Measurements from ENCODE around the gene ACER1.

Gene ACER1

DNA sequence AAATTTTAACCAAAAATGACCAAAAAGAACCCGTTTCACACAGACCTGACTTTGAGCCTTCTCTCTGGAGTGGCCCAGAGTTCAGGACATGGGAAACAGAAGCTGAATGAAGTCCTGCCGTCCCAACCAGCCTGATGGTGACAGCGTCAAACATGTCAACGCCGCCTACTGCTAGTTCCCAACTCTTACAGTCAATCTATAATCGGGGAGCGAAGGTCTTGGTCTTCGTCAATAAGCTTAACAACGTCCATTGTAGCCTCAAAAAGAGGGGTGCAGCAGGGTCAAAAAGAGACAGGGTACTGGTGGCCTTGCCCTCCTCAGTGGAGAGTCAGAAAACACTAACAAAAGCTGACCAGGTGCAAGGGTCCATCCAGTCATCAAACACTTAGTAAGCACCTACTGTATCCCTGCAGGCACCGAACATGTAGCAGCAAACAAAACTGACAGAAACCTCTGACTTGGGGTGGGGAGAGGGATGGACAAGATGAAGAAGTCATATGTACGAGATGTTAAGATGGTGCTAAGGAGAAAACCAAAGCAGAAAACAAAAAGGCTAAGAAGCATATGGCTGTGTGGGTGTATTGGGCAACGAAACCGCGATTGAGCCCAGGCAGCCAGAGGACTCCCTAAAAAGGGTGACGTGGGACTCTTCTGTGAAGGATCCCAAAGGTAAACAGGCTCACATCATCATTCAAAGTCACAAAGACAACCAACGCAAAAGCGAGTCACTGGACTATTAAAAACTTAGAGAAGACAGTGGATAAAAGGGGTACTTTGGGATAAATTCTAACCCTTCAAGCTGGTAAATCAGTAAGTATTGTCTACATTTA, 65.6 kb downstream of the ACER1 start:
- DNase-seq (ENCODE audit: low read depth) = no peak

DNA sequence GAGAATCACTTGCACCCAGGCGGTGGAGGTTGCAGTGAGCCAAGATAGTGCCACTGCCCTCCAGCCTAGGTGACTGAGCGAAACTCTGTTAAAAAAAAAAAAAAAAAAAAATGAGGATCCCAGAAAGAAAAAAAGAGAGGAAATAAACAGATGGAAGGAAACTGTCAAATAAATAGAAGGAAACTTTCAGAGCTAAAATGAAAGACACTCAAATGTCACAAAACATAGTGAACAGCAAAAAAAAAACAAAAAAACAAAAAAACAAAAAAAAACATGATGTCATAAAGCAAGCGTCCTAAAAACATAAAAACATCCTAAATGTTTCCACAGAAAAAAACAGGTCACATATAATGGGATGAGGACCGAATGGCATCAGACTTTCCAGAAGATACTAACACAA, 68.6 kb downstream of the ACER1 start:
- DNase-seq (ENCODE audit: low read depth) = no peak

DNA sequence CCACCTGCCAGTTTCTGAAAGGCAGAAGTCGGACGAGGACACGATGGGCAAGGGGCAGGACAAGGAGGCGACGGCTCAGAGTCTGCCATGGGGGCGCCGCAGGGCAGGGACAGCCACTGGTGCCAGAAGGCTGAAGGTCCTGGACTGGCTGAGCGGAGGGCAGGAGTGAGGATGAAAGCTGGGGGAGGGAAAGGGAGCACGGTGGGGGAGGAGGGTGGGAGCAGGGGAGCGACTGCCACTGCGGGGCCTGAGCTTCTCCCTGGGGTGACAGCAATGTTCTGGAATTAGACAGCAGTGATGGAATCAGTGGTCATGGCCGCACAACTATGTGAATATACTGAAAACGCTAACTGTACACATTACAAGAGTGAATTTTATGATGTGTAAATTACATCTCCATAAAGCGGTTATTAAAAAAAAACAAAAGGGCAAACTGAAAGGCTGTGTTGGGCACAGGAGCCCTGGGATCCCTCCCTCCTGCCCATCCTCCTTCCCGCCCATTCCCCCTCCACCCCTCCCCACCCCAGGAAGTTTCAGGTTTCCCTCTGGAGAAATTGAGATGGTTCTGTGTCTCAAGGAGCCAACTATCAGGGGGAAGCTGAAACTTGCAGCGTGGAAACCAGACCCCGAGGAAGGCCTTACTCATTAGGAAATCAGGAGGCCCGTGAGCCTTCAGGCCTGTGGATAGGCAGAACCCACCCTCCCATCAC, 69.5 kb downstream of the ACER1 start:
- peak; percentile 35 for DNase-seq (ENCODE audit: low read depth)

DNA sequence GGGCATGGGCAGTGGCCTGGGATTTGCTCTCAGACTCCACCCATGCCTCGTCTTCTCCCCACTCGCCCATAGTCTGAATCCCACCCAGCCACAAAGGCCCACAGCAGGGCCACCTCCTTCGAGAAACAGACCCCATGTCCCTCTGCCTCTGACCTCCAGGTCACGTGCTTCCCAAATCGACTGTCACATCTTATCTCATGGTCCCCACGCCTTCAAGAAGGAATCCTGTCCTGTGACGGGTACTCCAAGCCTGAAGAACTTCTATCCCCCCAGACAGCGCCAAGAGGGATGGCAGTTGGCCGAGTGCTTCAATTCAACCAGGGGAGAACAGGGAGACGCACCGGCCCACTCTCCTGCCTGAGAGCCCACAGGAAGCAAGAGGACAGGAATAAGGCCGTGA, 70.1 kb downstream of the ACER1 start:
- no peak for DNase-seq (ENCODE audit: low read depth)

DNA sequence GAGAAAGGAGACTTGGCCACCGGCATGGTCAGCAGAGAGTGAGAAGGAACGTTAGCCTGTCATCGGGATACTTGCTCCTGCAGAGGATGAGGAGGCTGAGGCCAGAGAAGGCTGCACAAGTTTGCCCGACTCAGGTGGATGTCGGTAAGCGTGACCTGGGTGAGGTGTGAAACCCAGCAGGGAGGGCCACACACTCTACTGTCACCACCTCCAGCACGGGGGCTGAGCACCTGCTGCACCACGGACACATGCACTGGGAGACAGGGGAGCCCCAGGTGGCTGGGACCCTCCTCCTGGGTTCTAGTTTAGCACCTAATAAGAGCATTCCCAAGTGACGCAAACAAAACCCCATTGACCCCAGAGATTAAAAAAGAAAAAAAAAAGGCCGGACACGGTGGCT, 70.9 kb downstream of the ACER1 start:
- no peak for DNase-seq (ENCODE audit: low read depth)

DNA sequence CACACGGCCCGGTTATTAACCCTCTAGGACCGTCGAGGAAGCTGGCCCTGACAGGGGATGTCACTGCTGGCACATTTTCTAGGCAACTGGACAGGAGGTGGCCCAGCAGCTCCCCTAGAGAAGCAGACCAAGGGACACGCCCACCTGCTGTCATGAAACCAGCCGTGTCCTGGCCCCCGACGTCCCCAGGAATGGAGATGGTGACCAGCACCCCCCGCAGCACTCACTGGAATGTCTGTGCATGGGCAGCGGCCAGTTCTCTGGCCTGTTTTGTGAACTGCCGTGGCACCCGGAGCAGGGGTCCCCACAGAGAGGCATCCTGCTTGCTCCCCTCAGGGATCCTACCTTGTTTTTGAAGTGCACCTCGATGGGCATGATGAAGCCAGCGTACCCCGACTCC, 71.5 kb downstream of the ACER1 start:
- DNase-seq (ENCODE audit: low read depth) = no peak

DNA sequence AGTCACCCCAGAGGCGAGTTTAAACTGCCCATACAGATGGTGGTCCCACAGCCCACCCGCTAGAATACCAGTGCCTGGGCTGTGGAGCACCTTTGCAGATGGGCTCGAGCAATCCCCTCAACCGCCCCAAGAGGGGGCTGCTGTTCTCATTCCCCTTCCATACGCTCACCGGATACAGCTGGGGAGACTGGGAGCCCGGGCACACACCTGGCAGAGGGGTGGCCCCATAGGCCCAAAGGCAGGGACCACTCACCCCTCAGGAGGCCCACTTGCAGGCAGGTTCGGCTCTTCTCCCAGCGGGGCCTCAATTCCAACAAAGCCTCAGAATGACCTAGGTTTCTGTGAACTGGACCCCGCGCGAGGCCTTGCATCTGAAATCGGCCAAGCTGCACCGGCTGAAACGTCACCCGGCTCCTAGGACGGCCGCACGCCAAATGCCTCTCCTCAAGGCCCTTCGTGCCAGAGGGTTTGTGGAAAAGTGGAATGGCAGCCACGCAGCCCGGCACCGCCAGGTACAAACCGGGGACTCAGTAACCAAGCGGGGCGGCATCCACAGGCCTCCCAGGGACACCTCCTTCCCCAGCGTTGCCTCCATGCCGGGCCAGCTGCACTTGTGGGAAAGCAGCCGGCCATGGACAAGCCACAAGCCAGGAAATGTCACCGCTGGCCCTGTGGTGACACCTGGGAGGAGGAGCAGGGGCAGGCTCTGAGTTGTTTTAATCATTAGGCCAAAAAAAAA, 72.3 kb downstream of the ACER1 start:
- peak; percentile 20 for DNase-seq (ENCODE audit: low read depth)

DNA sequence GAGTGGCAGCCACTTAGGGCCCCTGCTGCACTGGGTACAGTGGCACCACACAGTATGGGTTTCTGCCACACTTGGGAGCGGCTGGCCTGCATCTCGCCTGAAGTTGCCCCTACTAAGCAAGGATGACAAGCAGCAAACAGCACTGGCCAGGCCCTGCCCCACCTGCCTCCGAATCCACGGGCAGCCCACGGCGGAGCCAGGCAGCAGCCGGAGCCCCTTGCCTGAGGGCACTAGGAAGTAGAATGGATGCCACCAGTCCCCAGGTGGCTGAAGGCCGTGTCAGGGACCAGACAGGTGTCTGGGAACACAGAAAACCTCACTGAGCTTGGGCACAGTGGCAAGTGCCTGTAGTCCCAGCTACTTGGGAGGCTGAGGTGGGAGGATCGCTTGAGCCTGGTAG, 73.0 kb downstream of the ACER1 start:
- no peak for DNase-seq (ENCODE audit: low read depth)

DNA sequence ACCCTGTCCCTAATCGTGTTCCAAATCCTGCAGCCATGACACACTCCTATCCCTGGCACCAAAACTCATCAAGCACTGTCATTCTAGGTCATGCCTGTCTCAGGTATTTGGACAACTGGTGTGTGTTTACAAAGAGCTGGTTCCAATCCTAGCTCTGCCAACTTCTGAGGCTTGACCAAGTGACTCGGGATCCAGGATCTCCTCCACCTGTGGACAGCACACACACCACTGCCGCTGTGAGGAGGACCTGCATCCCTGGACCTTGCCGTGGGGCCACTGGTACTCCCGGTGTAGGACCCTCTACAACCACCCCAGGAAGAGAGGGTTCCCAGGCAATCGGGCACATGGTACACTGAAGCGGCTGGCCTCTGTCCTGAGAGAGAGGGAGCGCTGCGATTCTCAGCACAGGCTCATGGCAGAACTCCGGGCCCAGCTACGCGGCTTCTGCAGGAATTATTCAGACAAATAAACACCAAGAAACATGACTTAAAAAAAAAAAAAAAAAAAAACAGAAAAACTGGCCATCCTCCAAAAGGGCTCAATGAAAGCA, 74.0 kb downstream of the ACER1 start:
- no peak for DNase-seq (ENCODE audit: low read depth)

DNA sequence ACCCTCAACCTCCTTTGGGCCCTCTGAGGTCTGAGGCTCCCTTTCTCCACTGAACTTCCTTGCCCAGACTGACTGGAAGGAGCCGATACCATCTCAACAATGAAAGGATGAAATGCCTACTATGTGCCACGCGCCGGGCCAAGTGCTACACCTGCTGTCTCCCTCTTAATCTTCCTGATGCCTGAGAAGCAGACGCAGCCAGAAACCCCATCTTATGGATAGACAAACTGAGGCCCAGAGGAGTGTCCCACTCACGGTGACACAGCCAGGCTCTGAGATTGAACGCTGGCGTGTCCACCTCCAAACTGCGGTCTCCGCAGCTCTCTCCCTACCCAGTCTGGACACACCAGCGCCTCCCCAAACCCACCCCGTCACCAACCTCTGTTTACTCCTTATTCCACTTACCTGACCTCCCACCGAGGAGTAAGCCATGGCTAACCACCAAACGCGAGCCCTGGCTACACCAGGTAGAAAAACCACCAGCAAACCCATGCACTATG, 74.5 kb downstream of the ACER1 start:
- DNase-seq (ENCODE audit: low read depth) = no peak
